OCI-LY1 (cell line): ENCODE measurements around the gene RASSF9.

ENCODE experiments used
- H2AFZ ChIP-seq: fragments of 200-600 bp; sonication (generic), shearing (Covaris generic); 2 replicates; pipeline ENCODE4 v1.6.0; 2014; ENCODE audit warnings: antibody characterized with exemption, mild to moderate bottlenecking, low read length
- H3F3A ChIP-seq: fragments of 200-600 bp; sonication (generic), shearing (Covaris generic); 2 replicates; pipeline ENCODE4 v1.6.0; 2014; ENCODE audit warnings: mild to moderate bottlenecking, antibody characterized with exemption, low read length, moderate library complexity; ENCODE audit not compliant: insufficient read depth
- H3K27ac ChIP-seq: fragments of 200-600 bp; sonication (generic); 2 replicates; pipeline ENCODE4 v1.5.1; 2014; ENCODE audit warnings: low read length, mixed run types, mild to moderate bottlenecking, low read depth; ENCODE audit not compliant: poor library complexity, severe bottlenecking
- H3K27me3 ChIP-seq: fragments of 200-600 bp; sonication (generic); 2 replicates; pipeline ENCODE4 v1.6.0; 2014; ENCODE audit warnings: antibody characterized with exemption, mild to moderate bottlenecking, low read length, moderate library complexity; ENCODE audit not compliant: insufficient read depth
- H3K36me3 ChIP-seq: fragments of 200-600 bp; sonication (generic); 2 replicates; pipeline ENCODE4 v1.6.1; 2014; ENCODE audit warnings: mild to moderate bottlenecking, antibody characterized with exemption, low read length, moderate library complexity, mixed read lengths; ENCODE audit not compliant: insufficient read depth
- H3K4me1 ChIP-seq: fragments of 200-600 bp; sonication (generic); 2 replicates; pipeline ENCODE4 v1.5.1; 2014; ENCODE audit warnings: mild to moderate bottlenecking, low read length, moderate library complexity; ENCODE audit not compliant: insufficient read depth, severe bottlenecking
- H3K4me2 ChIP-seq: fragments of 200-600 bp; sonication (generic), shearing (Covaris generic); 2 replicates; pipeline ENCODE4 v1.6.1; 2014; ENCODE audit warnings: low read length
- H3K4me3 ChIP-seq: fragments of 200-600 bp; sonication (generic); 2 replicates; pipeline ENCODE4 v1.5.1; 2014; ENCODE audit warnings: low read length, low read depth, mild to moderate bottlenecking, mixed read lengths; ENCODE audit not compliant: poor library complexity, severe bottlenecking
- H3K79me2 ChIP-seq: fragments of 200-600 bp; shearing (Covaris generic); 2 replicates; pipeline ENCODE4 v1.6.1; 2016; ENCODE audit warnings: mixed run types, low read length, mixed read lengths; ENCODE audit not compliant: insufficient read depth
- H3K9ac ChIP-seq: fragments of 200-600 bp; sonication (generic), shearing (Covaris generic); 2 replicates; pipeline ENCODE4 v1.6.1; 2014; ENCODE audit warnings: mild to moderate bottlenecking, low read length, mixed read lengths
- H3K9me2 ChIP-seq: fragments of 200-600 bp; sonication (generic), shearing (Covaris generic); 2 replicates; pipeline ENCODE4 v1.6.1; 2014; ENCODE audit warnings: low read depth, mild to moderate bottlenecking, low read length, mixed read lengths
- H3K9me3 ChIP-seq: fragments of 200-600 bp; shearing (Covaris generic); 2 replicates; pipeline ENCODE4 v1.6.1; 2014; ENCODE audit warnings: low read length, mixed read lengths
- H4K20me1 ChIP-seq: fragments of 200-600 bp; sonication (generic), shearing (Covaris generic); 2 replicates; pipeline ENCODE4 v1.6.0; 2016; ENCODE audit warnings: mild to moderate bottlenecking, low read length; ENCODE audit not compliant: insufficient read depth
- CTCF ChIP-seq: fragments of 200-600 bp; sonication (generic), shearing (Covaris generic); IDR thresholded peaks from 2 replicates; pipeline ENCODE4 v1.5.1; 2017; ENCODE audit warnings: mild to moderate bottlenecking, antibody characterized with exemption, low read length, moderate library complexity, mixed read lengths
- EZH2 ChIP-seq: fragments of 200-600 bp; sonication (generic), shearing (Covaris generic); IDR thresholded peaks from 2 replicates; pipeline ENCODE4 v1.8.0; 2017; ENCODE audit warnings: borderline replicate concordance, mixed run types, mild to moderate bottlenecking, antibody characterized with exemption, low read length, moderate library complexity, mixed read lengths

Gene RASSF9

GRCh38 chr12:85834378-85834777, 1.8 kb downstream of the RASSF9 start:
- H3K79me2 ChIP-seq: no peaks in the 10 kb centered on the region
- no peaks in the 10 kb centered on the region for H3K4me1 ChIP-seq
- TF ChIP-seq EZH2 (no peak), CTCF (no peak)
- H3K4me2 ChIP-seq: no peak overlapping the region
- H3K36me3 ChIP-seq: no peaks in the 10 kb centered on the region
- no peak overlapping the region for H2AFZ ChIP-seq
- H3K4me3 ChIP-seq: no peak overlapping the region
- H4K20me1 ChIP-seq: no peaks in the 10 kb centered on the region
- no peak overlapping the region for H3K9ac ChIP-seq
- H3K9me3 ChIP-seq: no peaks in the 10 kb centered on the region
- no peak overlapping the region for H3K27ac ChIP-seq
- H3F3A ChIP-seq: no peaks in the 10 kb centered on the region
- no peaks in the 10 kb centered on the region for H3K9me2 ChIP-seq
- H3K27me3 ChIP-seq: no peaks in the 10 kb centered on the region

GRCh38 chr12:85833579-85833978, 2.6 kb downstream of the RASSF9 start:
- TF ChIP-seq CTCF (no peak), EZH2 (no peak)
- Histone ChIP-seq H3K4me2 (no peak overlapping the region), H2AFZ (no peak overlapping the region), H3K9ac (no peak overlapping the region), H3K79me2 (no peaks in the 10 kb centered on the region), H3K36me3 (no peaks in the 10 kb centered on the region), H3K9me3 (no peaks in the 10 kb centered on the region), H3K4me1 (no peaks in the 10 kb centered on the region), H3K9me2 (no peaks in the 10 kb centered on the region), H3K27me3 (no peaks in the 10 kb centered on the region), H3F3A (no peaks in the 10 kb centered on the region), H3K4me3 (no peak overlapping the region), H3K27ac (no peak overlapping the region), H4K20me1 (no peaks in the 10 kb centered on the region)

- no peaks in the 10 kb centered on the region for H3K9me2 ChIP-seq
- no peaks in the 10 kb centered on the region for H3F3A ChIP-seq
- H3K4me3 ChIP-seq: no peak overlapping the region
- H3K79me2 ChIP-seq: no peaks in the 10 kb centered on the region
- H3K36me3 ChIP-seq: no peaks in the 10 kb centered on the region
- no peaks in the 10 kb centered on the region for H3K9me3 ChIP-seq
- no peak overlapping the region for H2AFZ ChIP-seq
- H3K27me3 ChIP-seq: no peaks in the 10 kb centered on the region
- H3K4me1 ChIP-seq: no peaks in the 10 kb centered on the region
- no peak overlapping the region for H3K27ac ChIP-seq
- H3K4me2 ChIP-seq: no peak overlapping the region
- H4K20me1 ChIP-seq: no peaks in the 10 kb centered on the region
- TF ChIP-seq CTCF: no peak
- TF ChIP-seq EZH2: no peak
- H3K9ac ChIP-seq: no peak overlapping the region
These were observed 4.8 kb downstream of the RASSF9 start for GRCh38 chr12:85831327-85831990.
